ENCODE data around the gene ADGRL2. TPM values are rescaled to one million over a fixed set of nuclear protein-coding genes. Genes with fewer than 3 reads are reported as not detected.

Gene ADGRL2
- polyA plus RNA-seq, 1 donor (not counting 4 experiments of a cell fraction or from before 2014, with no cell fraction given): 6.6 TPM

DNA sequence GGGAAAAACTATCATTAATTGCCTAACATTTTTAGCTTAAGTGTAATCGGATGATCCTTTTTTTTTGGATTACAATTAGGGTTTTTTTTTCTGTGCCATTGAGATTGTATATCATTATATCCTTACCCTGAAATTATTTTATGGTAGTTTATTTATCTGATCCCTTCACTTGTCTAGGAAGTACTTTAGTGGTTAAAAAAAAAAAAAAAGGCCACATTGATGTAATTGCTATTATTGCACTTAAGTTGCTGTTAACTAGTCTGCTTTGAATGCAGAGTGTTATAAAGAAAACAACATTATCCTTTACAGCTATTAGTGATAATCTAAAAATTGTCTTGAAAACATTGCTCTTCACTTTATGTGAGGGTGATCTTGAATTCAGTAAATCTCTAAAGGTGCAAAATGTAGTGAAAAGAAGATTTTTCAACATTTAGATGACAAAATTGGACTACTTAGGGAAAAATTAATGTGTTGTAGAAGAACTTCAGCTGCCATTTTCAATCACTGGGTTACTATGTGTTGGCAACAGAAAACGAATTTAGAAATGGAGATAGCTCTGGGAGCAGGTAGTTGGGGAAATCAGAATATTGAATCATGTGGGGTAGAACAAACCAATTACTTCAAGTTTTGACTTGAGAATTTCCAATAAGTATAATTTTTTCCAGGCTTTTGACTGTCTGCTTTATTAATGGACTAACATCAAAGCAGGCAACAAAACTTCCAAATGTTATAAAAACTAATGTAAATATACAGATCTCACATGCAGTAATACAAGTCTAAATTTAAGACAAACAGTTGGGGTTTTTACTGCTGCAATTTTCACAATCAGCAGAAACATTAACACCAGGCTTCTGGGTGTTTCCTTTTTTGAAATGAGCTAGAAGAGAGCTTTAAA is 5.0 kb downstream of the ADGRL2 start:
- Histone ChIP-seq H3K79me2 (ENCODE audit: control insufficient read depth, insufficient read depth, low read length) (no peaks in the 10 kb centered on the region), H3K4me2 (ENCODE audit: control insufficient read depth, extremely low read depth, insufficient read depth, low read depth, low read length) (no peak overlapping the region)

DNA sequence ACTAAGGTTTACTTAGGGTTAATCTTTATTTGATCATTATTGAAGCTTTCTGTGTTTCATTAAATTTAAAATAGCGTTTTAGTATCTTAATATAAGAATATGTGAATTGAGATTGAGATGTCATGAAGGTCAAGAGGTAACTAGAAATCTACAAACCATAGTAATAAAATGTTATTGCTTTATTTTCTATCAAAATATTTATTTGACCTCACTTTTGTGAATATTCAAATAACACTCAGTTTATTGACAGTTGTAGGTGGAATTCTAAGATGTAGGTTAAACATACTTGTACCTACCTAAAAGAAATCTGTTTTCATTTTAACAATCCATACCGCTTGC is 5.7 kb downstream of the ADGRL2 start:
- Histone ChIP-seq H4K20me1 (ENCODE audit: control insufficient read depth, extremely low read depth, insufficient read depth, low read length) (no peaks in the 10 kb centered on the region), H3K79me2 (ENCODE audit: control insufficient read depth, insufficient read depth, low read length) (no peaks in the 10 kb centered on the region), H2AFZ (ENCODE audit: control insufficient read depth, low read length) (no peak overlapping the region), H3K9ac (ENCODE audit: control insufficient read depth, extremely low read depth, insufficient read depth, low read length) (no peak overlapping the region), H3K27ac (ENCODE audit: control insufficient read depth, insufficient read depth, low read length) (no peak overlapping the region), H3K4me1 (ENCODE audit: control insufficient read depth, extremely low read depth, insufficient read depth, low read length) (peaks cover 4% of the 10 kb centered on the region), H3K4me2 (ENCODE audit: control insufficient read depth, extremely low read depth, insufficient read depth, low read depth, low read length) (no peak overlapping the region), H3K9me1 (ENCODE audit: control insufficient read depth, extremely low read depth, insufficient read depth, low read length) (no peaks in the 10 kb centered on the region), H3K4me3 (ENCODE audit: control insufficient read depth in 2 of 3, extremely low read depth in 1 of 3, insufficient read depth in 2 of 3, low read depth in 1 of 3, low read length in 3 of 3) (no peak overlapping the region), H3K36me3 (ENCODE audit: control insufficient read depth in 2 of 2, extremely low read depth in 1 of 2, insufficient read depth in 2 of 2, low read length in 2 of 2) (no peaks in the 10 kb centered on the region), H3K9me3 (ENCODE audit: control insufficient read depth, low read depth, low read length) (no peaks in the 10 kb centered on the region), H3K27me3 (ENCODE audit: control insufficient read depth, extremely low read depth, insufficient read depth, low read length) (peaks cover 54% of the 10 kb centered on the region)
- dilution Hi-C loops (cut with MboI; ENCODE audit: extremely low pct_ligation_motif_present, low sequenced_read_pairs): no loop called here
- DNase-seq (ENCODE audit: low read depth, low spot score) (no peak), FAIRE-seq (no peak)
- TF ChIP-seq, protein P1, sequence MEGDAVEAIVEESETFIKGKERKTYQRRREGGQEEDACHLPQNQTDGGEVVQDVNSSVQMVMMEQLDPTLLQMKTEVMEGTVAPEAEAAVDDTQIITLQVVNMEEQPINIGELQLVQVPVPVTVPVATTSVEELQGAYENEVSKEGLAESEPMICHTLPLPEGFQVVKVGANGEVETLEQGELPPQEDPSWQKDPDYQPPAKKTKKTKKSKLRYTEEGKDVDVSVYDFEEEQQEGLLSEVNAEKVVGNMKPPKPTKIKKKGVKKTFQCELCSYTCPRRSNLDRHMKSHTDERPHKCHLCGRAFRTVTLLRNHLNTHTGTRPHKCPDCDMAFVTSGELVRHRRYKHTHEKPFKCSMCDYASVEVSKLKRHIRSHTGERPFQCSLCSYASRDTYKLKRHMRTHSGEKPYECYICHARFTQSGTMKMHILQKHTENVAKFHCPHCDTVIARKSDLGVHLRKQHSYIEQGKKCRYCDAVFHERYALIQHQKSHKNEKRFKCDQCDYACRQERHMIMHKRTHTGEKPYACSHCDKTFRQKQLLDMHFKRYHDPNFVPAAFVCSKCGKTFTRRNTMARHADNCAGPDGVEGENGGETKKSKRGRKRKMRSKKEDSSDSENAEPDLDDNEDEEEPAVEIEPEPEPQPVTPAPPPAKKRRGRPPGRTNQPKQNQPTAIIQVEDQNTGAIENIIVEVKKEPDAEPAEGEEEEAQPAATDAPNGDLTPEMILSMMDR (optimal IDR thresholded peaks at IDR 0.05 in 1 of 3, IDR thresholded peaks at IDR 0.05 in 1 of 3, conservative IDR thresholded peaks at IDR 0.05 in 1 of 3; ENCODE audit: extremely low read depth in 1 of 3, insufficient read depth in 2 of 3, low read length in 3 of 3): no peak
- no peak for TF ChIP-seq EZH2 (IDR thresholded peaks at IDR 0.05; ENCODE audit: low read length)

More for the DNA sequence above, 5.0 kb downstream of the ADGRL2 start:
- Histone ChIP-seq H3K9me3 (ENCODE audit: control insufficient read depth, low read depth, low read length) (no peaks in the 10 kb centered on the region), H3K9me1 (ENCODE audit: control insufficient read depth, extremely low read depth, insufficient read depth, low read length) (no peaks in the 10 kb centered on the region), H2AFZ (ENCODE audit: control insufficient read depth, low read length) (no peak overlapping the region), H3K9ac (ENCODE audit: control insufficient read depth, extremely low read depth, insufficient read depth, low read length) (no peak overlapping the region), H4K20me1 (ENCODE audit: control insufficient read depth, extremely low read depth, insufficient read depth, low read length) (no peaks in the 10 kb centered on the region), H3K27me3 (ENCODE audit: control insufficient read depth, extremely low read depth, insufficient read depth, low read length) (peaks cover 60% of the 10 kb centered on the region), H3K27ac (ENCODE audit: control insufficient read depth, insufficient read depth, low read length) (no peak overlapping the region), H3K4me1 (ENCODE audit: control insufficient read depth, extremely low read depth, insufficient read depth, low read length) (peaks cover 4% of the 10 kb centered on the region), H3K4me3 (ENCODE audit: control insufficient read depth in 2 of 3, extremely low read depth in 1 of 3, insufficient read depth in 2 of 3, low read depth in 1 of 3, low read length in 3 of 3) (no peak overlapping the region), H3K36me3 (ENCODE audit: control insufficient read depth in 2 of 2, extremely low read depth in 1 of 2, insufficient read depth in 2 of 2, low read length in 2 of 2) (no peaks in the 10 kb centered on the region)
- DNase-seq (ENCODE audit: low read depth, low spot score) (no peak), FAIRE-seq (no peak)
- no peak for TF ChIP-seq EZH2 (IDR thresholded peaks at IDR 0.05; ENCODE audit: low read length)
- TF ChIP-seq, protein P1 (optimal IDR thresholded peaks at IDR 0.05 in 1 of 3, IDR thresholded peaks at IDR 0.05 in 1 of 3, conservative IDR thresholded peaks at IDR 0.05 in 1 of 3; ENCODE audit: extremely low read depth in 1 of 3, insufficient read depth in 2 of 3, low read length in 3 of 3): no peak
- dilution Hi-C loops (cut with MboI; ENCODE audit: extremely low pct_ligation_motif_present, low sequenced_read_pairs): no loop called here

Measured in keratinocyte (primary cell).